Measurements from ENCODE around the gene CLIP1.

CLIP1 gene

GRCh38 chr12:122392411-122392810, 30.1 kb downstream of the CLIP1 start:
- Histone ChIP-seq H3K9ac (ENCODE audit: low read length) (no peak overlapping the region), H3K4me1 (ENCODE audit: insufficient read depth, low read length, severe bottlenecking) (peaks cover 24% of the 10 kb centered on the region), H3K4me2 (ENCODE audit: low read length) (no peak overlapping the region), H3F3A (ENCODE audit: insufficient read depth, low read length) (no peaks in the 10 kb centered on the region), H4K20me1 (ENCODE audit: insufficient read depth, low read length) (no peaks in the 10 kb centered on the region), H2AFZ (ENCODE audit: low read length) (no peak overlapping the region), H3K4me3 (ENCODE audit: low read depth, low read length, poor library complexity, severe bottlenecking) (no peak overlapping the region), H3K79me2 (ENCODE audit: insufficient read depth, low read length) (no peaks in the 10 kb centered on the region), H3K9me2 (ENCODE audit: low read depth, low read length) (no peaks in the 10 kb centered on the region), H3K27me3 (ENCODE audit: insufficient read depth, low read length) (no peaks in the 10 kb centered on the region), H3K36me3 (ENCODE audit: insufficient read depth, low read length) (no peaks in the 10 kb centered on the region), H3K9me3 (ENCODE audit: low read length) (no peaks in the 10 kb centered on the region), H3K27ac (ENCODE audit: low read depth, low read length, poor library complexity, severe bottlenecking) (no peak overlapping the region)
- TF ChIP-seq EZH2 (IDR thresholded peaks at IDR 0.05; ENCODE audit: borderline replicate concordance, low read length) = no peak
- TF ChIP-seq, protein P1, sequence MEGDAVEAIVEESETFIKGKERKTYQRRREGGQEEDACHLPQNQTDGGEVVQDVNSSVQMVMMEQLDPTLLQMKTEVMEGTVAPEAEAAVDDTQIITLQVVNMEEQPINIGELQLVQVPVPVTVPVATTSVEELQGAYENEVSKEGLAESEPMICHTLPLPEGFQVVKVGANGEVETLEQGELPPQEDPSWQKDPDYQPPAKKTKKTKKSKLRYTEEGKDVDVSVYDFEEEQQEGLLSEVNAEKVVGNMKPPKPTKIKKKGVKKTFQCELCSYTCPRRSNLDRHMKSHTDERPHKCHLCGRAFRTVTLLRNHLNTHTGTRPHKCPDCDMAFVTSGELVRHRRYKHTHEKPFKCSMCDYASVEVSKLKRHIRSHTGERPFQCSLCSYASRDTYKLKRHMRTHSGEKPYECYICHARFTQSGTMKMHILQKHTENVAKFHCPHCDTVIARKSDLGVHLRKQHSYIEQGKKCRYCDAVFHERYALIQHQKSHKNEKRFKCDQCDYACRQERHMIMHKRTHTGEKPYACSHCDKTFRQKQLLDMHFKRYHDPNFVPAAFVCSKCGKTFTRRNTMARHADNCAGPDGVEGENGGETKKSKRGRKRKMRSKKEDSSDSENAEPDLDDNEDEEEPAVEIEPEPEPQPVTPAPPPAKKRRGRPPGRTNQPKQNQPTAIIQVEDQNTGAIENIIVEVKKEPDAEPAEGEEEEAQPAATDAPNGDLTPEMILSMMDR (IDR thresholded peaks at IDR 0.05; ENCODE audit: low read length) = no peak

DNA sequence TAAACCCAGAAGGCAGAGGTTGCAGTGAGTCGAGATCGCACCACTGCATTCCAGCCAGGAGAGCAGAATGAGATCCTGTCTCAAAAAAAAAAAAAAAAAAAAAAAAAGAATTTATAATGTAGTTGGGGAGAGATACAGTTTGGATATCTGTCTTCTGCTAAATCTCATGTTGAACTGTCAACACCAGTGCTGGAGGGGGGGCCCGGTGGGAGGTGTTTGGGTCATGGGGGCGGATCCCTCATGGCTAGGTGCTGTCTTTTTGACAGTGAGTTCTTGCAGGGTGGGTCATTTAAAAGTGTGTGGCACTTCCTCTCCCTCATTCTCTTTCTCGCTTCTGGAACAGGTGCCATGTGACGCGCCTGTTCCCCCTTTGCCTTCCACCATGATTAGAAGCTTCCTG, 32.8 kb downstream of the CLIP1 start:
- Histone ChIP-seq H3K9me3 (ENCODE audit: low read length) (no peaks in the 10 kb centered on the region), H3K4me2 (ENCODE audit: low read length) (no peak overlapping the region), H3K27ac (ENCODE audit: low read depth, low read length, poor library complexity, severe bottlenecking) (no peak overlapping the region), H3K79me2 (ENCODE audit: insufficient read depth, low read length) (no peaks in the 10 kb centered on the region), H3K27me3 (ENCODE audit: insufficient read depth, low read length) (no peaks in the 10 kb centered on the region), H3K36me3 (ENCODE audit: insufficient read depth, low read length) (no peaks in the 10 kb centered on the region), H4K20me1 (ENCODE audit: insufficient read depth, low read length) (no peaks in the 10 kb centered on the region), H3F3A (ENCODE audit: insufficient read depth, low read length) (no peaks in the 10 kb centered on the region), H3K9ac (ENCODE audit: low read length) (no peak overlapping the region), H3K4me3 (ENCODE audit: low read depth, low read length, poor library complexity, severe bottlenecking) (no peak overlapping the region), H3K9me2 (ENCODE audit: low read depth, low read length) (no peaks in the 10 kb centered on the region), H2AFZ (ENCODE audit: low read length) (no peak overlapping the region), H3K4me1 (ENCODE audit: insufficient read depth, low read length, severe bottlenecking) (peaks cover 30% of the 10 kb centered on the region)
- TF ChIP-seq, protein P1 (IDR thresholded peaks at IDR 0.05; ENCODE audit: low read length) = no peak
- no peak for TF ChIP-seq EZH2 (IDR thresholded peaks at IDR 0.05; ENCODE audit: borderline replicate concordance, low read length)

- Histone ChIP-seq H3K27ac (ENCODE audit: low read depth, low read length, poor library complexity, severe bottlenecking) (no peak overlapping the region), H3K9me3 (ENCODE audit: low read length) (no peaks in the 10 kb centered on the region), H3K79me2 (ENCODE audit: insufficient read depth, low read length) (no peaks in the 10 kb centered on the region), H4K20me1 (ENCODE audit: insufficient read depth, low read length) (no peaks in the 10 kb centered on the region), H2AFZ (ENCODE audit: low read length) (no peak overlapping the region), H3K36me3 (ENCODE audit: insufficient read depth, low read length) (no peaks in the 10 kb centered on the region), H3K27me3 (ENCODE audit: insufficient read depth, low read length) (no peaks in the 10 kb centered on the region), H3K4me1 (ENCODE audit: insufficient read depth, low read length, severe bottlenecking) (peaks cover 16% of the 10 kb centered on the region), H3K9me2 (ENCODE audit: low read depth, low read length) (no peaks in the 10 kb centered on the region), H3K4me3 (ENCODE audit: low read depth, low read length, poor library complexity, severe bottlenecking) (no peak overlapping the region), H3K4me2 (ENCODE audit: low read length) (no peak overlapping the region), H3F3A (ENCODE audit: insufficient read depth, low read length) (no peaks in the 10 kb centered on the region), H3K9ac (ENCODE audit: low read length) (no peak overlapping the region)
- TF ChIP-seq, protein P1 (IDR thresholded peaks at IDR 0.05; ENCODE audit: low read length) = no peak
- TF ChIP-seq EZH2 (IDR thresholded peaks at IDR 0.05; ENCODE audit: borderline replicate concordance, low read length) = no peak
Observed at GRCh38 chr12:122387887-122388286, 34.6 kb downstream of the CLIP1 start.
